HEK293 (cell line): Measurements from ENCODE around the gene HCFC1.

Source experiments
- IKZF3 ChIP-seq: fragments of 450-650 bp; IDR thresholded peaks from 2 replicates; pipeline ENCODE4 v1.5.0; 2018; ENCODE audit warnings: missing biosample characterization, mild to moderate bottlenecking, missing genetic modification characterization, moderate library complexity
- KLF9 ChIP-seq: fragments of 450-650 bp; formaldehyde crosslinking; IDR thresholded peaks from 2 replicates; pipeline ENCODE4 v1.5.1; 2016; ENCODE audit warnings: missing biosample characterization, missing genetic modification characterization, low read depth
- OVOL3 ChIP-seq: fragments of 450-650 bp; formaldehyde crosslinking; IDR thresholded peaks from 2 replicates; pipeline ENCODE4 v1.5.1; 2016; ENCODE audit warnings: missing biosample characterization, missing genetic modification characterization
- PRDM1 ChIP-seq: fragments of 450-650 bp; formaldehyde crosslinking; IDR thresholded peaks from 2 replicates; pipeline ENCODE4; 2016; ENCODE audit warnings: missing biosample characterization, missing genetic modification characterization
- SALL2 ChIP-seq: fragments of 450-650 bp; formaldehyde crosslinking; IDR thresholded peaks from 2 replicates; pipeline ENCODE4 v1.5.0; 2017; ENCODE audit warnings: missing biosample characterization, mild to moderate bottlenecking, missing genetic modification characterization, borderline replicate concordance
- TRIM28 ChIP-seq: IDR thresholded peaks from 2 replicates; pipeline ENCODE4 v1.6.1; 2011; ENCODE audit warnings: low read length, control low read depth, borderline replicate concordance
- YY1 ChIP-seq: fragments of 450-650 bp; formaldehyde crosslinking; IDR thresholded peaks from 2 replicates; pipeline ENCODE4 v1.5.1; 2018; ENCODE audit warnings: missing biosample characterization, missing genetic modification characterization
- ZBTB1 ChIP-seq: fragments of 450-650 bp; formaldehyde crosslinking; IDR thresholded peaks from 2 replicates; pipeline ENCODE4 v1.5.1; 2016; ENCODE audit warnings: missing biosample characterization, missing genetic modification characterization
- ZBTB20 ChIP-seq: fragments of 450-650 bp; formaldehyde crosslinking; IDR thresholded peaks from 2 replicates; pipeline ENCODE4 v1.5.1; 2016; ENCODE audit warnings: missing biosample characterization, missing genetic modification characterization
- ZBTB7A ChIP-seq: fragments of 450-650 bp; formaldehyde crosslinking; IDR thresholded peaks from 2 replicates; pipeline ENCODE4 v1.5.1; 2016; ENCODE audit warnings: low read depth, missing biosample characterization, missing genetic modification characterization
- ZBTB8A ChIP-seq: fragments of 450-650 bp; formaldehyde crosslinking; IDR thresholded peaks from 2 replicates; pipeline ENCODE4 v1.5.1; 2016; ENCODE audit warnings: missing biosample characterization, missing genetic modification characterization
- ZFP37 ChIP-seq: fragments of 450-650 bp; formaldehyde crosslinking; IDR thresholded peaks from 2 replicates; pipeline ENCODE4 v1.5.1; 2016; ENCODE audit warnings: missing biosample characterization, missing genetic modification characterization
- ZFP69B ChIP-seq: fragments of 450-650 bp; formaldehyde crosslinking; IDR thresholded peaks from 2 replicates; pipeline ENCODE4 v1.5.1; 2016; ENCODE audit warnings: missing biosample characterization, missing genetic modification characterization
- ZNF132 ChIP-seq: fragments of 450-650 bp; formaldehyde crosslinking; IDR thresholded peaks from 2 replicates; pipeline ENCODE4 v1.5.1; 2017; ENCODE audit warnings: missing biosample characterization, missing genetic modification characterization, borderline replicate concordance
- ZNF157 ChIP-seq: fragments of 450-650 bp; formaldehyde crosslinking; IDR thresholded peaks from 2 replicates; pipeline ENCODE4 v1.5.1; 2016; ENCODE audit warnings: missing biosample characterization, missing genetic modification characterization
- ZNF292 ChIP-seq: fragments of 450-650 bp; formaldehyde crosslinking; IDR thresholded peaks from 2 replicates; pipeline ENCODE4 v1.5.1; 2016; ENCODE audit warnings: low read depth, missing biosample characterization, missing genetic modification characterization, borderline replicate concordance
- ZNF324 ChIP-seq: fragments of 450-650 bp; formaldehyde crosslinking; IDR thresholded peaks from 2 replicates; pipeline ENCODE4 v1.5.1; 2016; ENCODE audit warnings: missing biosample characterization, missing genetic modification characterization
- ZNF354C ChIP-seq: fragments of 450-650 bp; formaldehyde crosslinking; IDR thresholded peaks from 2 replicates; pipeline ENCODE4 v1.5.1; 2016; ENCODE audit warnings: missing biosample characterization, missing genetic modification characterization, low read depth, borderline replicate concordance
- ZNF366 ChIP-seq: fragments of 450-650 bp; formaldehyde crosslinking; conservative IDR thresholded peaks from 2 replicates; pipeline ENCODE4 v1.5.1; 2016; ENCODE audit warnings: missing biosample characterization, missing genetic modification characterization
- ZNF37A ChIP-seq: fragments of 450-650 bp; IDR thresholded peaks from 2 replicates; pipeline ENCODE4 v1.5.1; 2018; ENCODE audit warnings: missing biosample characterization, missing genetic modification characterization
- ZNF404 ChIP-seq: fragments of 450-650 bp; formaldehyde crosslinking; IDR thresholded peaks from 2 replicates; pipeline ENCODE4 v1.5.1; 2017; ENCODE audit warnings: missing biosample characterization, missing genetic modification characterization
- ZNF521 ChIP-seq: fragments of 450-650 bp; formaldehyde crosslinking; IDR thresholded peaks from 2 replicates; pipeline ENCODE4 v1.5.1; 2017; ENCODE audit warnings: missing biosample characterization, mild to moderate bottlenecking, missing genetic modification characterization
- ZNF549 ChIP-seq: fragments of 450-650 bp; IDR thresholded peaks from 2 replicates; pipeline ENCODE4 v1.5.1; 2018; ENCODE audit warnings: missing biosample characterization, missing genetic modification characterization, mild to moderate bottlenecking, inconsistent platforms, moderate library complexity
- ZNF561 ChIP-seq: fragments of 450-650 bp; IDR thresholded peaks from 2 replicates; pipeline ENCODE4 v1.5.1; 2018; ENCODE audit warnings: missing biosample characterization, missing genetic modification characterization, borderline replicate concordance
- ZNF623 ChIP-seq: fragments of 450-650 bp; formaldehyde crosslinking; IDR thresholded peaks from 2 replicates; pipeline ENCODE4 v1.5.1; 2016; ENCODE audit warnings: missing biosample characterization, missing genetic modification characterization
- ZNF768 ChIP-seq: fragments of 450-650 bp; formaldehyde crosslinking; IDR thresholded peaks from 2 replicates; pipeline ENCODE4 v1.5.1; 2018; ENCODE audit warnings: missing biosample characterization, mild to moderate bottlenecking, missing genetic modification characterization
- ZNF843 ChIP-seq: fragments of 450-650 bp; formaldehyde crosslinking; IDR thresholded peaks from 2 replicates; pipeline ENCODE4 v1.5.1; 2016; ENCODE audit warnings: missing biosample characterization, missing genetic modification characterization
- ZXDB ChIP-seq: fragments of 450-650 bp; formaldehyde crosslinking; IDR thresholded peaks from 2 replicates; pipeline ENCODE4 v1.5.1; 2016; ENCODE audit warnings: missing biosample characterization, missing genetic modification characterization
- TF ChIP-seq, protein P1 (sequence below): fragments of 450-650 bp; formaldehyde crosslinking; IDR thresholded peaks from 2 replicates; pipeline ENCODE4 v1.5.1; 2017; ENCODE audit warnings: missing biosample characterization, missing genetic modification characterization
- TF ChIP-seq, protein P2 (sequence below): fragments of 450-650 bp; IDR thresholded peaks from 2 replicates; pipeline ENCODE4 v1.5.1; 2018; ENCODE audit warnings: missing biosample characterization, mild to moderate bottlenecking, missing genetic modification characterization
- TF ChIP-seq, protein P3 (sequence below): fragments of 450-650 bp; formaldehyde crosslinking; IDR thresholded peaks from 2 replicates; pipeline ENCODE4 v1.5.1; 2016; ENCODE audit warnings: missing biosample characterization, missing genetic modification characterization
- TF ChIP-seq, protein P4 (sequence below): fragments of 450-650 bp; IDR thresholded peaks from 2 replicates; pipeline ENCODE4 v1.5.1; 2018; ENCODE audit warnings: missing biosample characterization, missing genetic modification characterization
- TF ChIP-seq, protein P5 (sequence below): fragments of 450-650 bp; formaldehyde crosslinking; IDR thresholded peaks from 2 replicates; pipeline ENCODE4 v1.5.1; 2016; ENCODE audit warnings: missing biosample characterization, missing genetic modification characterization

The HCFC1 gene

DNA sequence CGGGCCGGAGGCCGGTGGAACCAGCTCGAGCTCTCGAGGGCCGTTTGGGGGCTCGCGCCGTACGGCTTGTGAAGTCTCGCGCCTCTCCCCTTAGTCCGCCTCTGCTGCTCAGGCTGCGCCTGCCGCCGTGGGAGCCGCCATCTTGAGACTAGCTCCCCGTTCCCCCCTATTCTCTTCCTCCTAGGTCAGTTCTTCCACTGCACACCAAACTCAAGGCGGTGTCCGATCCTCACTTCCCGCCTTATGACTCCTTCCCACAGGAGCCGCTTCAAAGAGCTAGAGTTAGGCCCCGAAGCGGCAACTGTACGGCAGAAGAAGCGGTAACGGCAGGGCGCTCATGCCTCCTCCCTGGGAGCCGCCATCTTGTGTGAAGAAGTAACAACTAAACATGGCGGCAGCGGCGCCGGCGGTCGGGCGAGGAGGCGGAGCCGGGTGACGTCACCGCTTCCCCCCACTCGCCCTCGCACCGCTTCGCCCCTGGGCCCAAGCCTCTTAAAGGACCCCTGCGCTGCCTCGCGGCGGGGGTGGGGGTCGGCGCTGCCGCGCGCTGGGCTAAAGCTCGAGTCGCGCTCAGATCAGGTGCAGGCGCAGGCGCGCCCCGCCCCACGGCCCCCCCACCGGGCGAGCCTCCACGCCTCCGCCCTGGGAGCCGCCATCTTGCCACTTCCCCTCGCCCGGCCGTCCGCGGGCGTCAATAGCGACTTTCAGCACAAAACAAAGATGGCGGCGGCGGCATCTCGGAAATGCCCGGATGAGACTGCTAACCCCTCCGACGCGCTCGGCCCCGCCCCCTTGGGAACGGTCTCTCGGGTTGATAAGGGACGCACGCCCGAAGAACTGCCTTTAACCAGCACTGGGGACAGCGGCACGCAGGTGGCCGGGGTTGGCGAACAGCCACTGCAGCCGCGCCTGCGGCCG lies at the start of gene HCFC1 (continued):
- peak; percentile 98 for TF ChIP-seq ZBTB8A
- no peak; the same call in 1 of the 2 replicates for TF ChIP-seq TRIM28
- no peak for TF ChIP-seq ZNF292 (tag by site-specific recombination)
- TF ChIP-seq ZBTB20 (tag by site-specific recombination), result peak; percentile 68; the same call in 1 of the 2 replicates
- peak; percentile 95 for TF ChIP-seq ZNF561 (tag by site-specific recombination)
- TF ChIP-seq, protein P1, sequence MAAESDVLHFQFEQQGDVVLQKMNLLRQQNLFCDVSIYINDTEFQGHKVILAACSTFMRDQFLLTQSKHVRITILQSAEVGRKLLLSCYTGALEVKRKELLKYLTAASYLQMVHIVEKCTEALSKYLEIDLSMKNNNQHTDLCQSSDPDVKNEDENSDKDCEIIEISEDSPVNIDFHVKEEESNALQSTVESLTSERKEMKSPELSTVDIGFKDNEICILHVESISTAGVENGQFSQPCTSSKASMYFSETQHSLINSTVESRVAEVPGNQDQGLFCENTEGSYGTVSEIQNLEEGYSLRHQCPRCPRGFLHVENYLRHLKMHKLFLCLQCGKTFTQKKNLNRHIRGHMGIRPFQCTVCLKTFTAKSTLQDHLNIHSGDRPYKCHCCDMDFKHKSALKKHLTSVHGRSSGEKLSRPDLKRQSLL (tag by site-specific recombination), result no peak
- peak; percentile 33; the same call in 1 of the 2 replicates for TF ChIP-seq ZFP37
- 0 out of 2 replicates have a peak, but pooled peaks have one; percentile 32 for TF ChIP-seq OVOL3
- TF ChIP-seq ZBTB7A (tag by site-specific recombination), result no peak; the same call in 1 of the 2 replicates
- peak; percentile 94 for TF ChIP-seq ZXDB (tag by site-specific recombination)
- TF ChIP-seq YY1, result peak; percentile 99
- TF ChIP-seq ZBTB1 (tag by site-specific recombination), result peak; percentile 32; the same call in 1 of the 2 replicates
- no peak for TF ChIP-seq ZNF354C (tag by site-specific recombination)
- TF ChIP-seq, protein P2, sequence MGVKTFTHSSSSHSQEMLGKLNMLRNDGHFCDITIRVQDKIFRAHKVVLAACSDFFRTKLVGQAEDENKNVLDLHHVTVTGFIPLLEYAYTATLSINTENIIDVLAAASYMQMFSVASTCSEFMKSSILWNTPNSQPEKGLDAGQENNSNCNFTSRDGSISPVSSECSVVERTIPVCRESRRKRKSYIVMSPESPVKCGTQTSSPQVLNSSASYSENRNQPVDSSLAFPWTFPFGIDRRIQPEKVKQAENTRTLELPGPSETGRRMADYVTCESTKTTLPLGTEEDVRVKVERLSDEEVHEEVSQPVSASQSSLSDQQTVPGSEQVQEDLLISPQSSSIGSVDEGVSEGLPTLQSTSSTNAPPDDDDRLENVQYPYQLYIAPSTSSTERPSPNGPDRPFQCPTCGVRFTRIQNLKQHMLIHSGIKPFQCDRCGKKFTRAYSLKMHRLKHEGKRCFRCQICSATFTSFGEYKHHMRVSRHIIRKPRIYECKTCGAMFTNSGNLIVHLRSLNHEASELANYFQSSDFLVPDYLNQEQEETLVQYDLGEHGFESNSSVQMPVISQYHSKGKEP, result peak; percentile 17
- TF ChIP-seq ZFP69B, result peak; percentile 87; the same call in 1 of the 2 replicates
- TF ChIP-seq ZNF521 (tag by site-specific recombination), result no peak
- 0 out of 2 replicates have a peak, but pooled peaks have one; percentile 14 for TF ChIP-seq ZNF843
- no peak for TF ChIP-seq ZNF623 (tag by site-specific recombination)
- TF ChIP-seq IKZF3 (tag by site-specific recombination), result peak; percentile 7; the same call in 1 of the 2 replicates
- peak; percentile 79 for TF ChIP-seq ZNF324 (tag by site-specific recombination)
- no peak for TF ChIP-seq SALL2 (tag by site-specific recombination)
- TF ChIP-seq PRDM1 (tag by site-specific recombination), result 0 out of 2 replicates have a peak, but pooled peaks have one; percentile 8
- TF ChIP-seq ZNF132 (tag by site-specific recombination), result no peak
- no peak for TF ChIP-seq ZNF157 (tag by site-specific recombination)
- TF ChIP-seq, protein P3, sequence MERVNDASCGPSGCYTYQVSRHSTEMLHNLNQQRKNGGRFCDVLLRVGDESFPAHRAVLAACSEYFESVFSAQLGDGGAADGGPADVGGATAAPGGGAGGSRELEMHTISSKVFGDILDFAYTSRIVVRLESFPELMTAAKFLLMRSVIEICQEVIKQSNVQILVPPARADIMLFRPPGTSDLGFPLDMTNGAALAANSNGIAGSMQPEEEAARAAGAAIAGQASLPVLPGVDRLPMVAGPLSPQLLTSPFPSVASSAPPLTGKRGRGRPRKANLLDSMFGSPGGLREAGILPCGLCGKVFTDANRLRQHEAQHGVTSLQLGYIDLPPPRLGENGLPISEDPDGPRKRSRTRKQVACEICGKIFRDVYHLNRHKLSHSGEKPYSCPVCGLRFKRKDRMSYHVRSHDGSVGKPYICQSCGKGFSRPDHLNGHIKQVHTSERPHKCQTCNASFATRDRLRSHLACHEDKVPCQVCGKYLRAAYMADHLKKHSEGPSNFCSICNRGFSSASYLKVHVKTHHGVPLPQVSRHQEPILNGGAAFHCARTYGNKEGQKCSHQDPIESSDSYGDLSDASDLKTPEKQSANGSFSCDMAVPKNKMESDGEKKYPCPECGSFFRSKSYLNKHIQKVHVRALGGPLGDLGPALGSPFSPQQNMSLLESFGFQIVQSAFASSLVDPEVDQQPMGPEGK (tag by site-specific recombination), result peak; percentile 99
- no peak for TF ChIP-seq ZNF366 (tag by site-specific recombination)
- TF ChIP-seq ZNF37A (tag by site-specific recombination), result no peak
- TF ChIP-seq ZNF404, result no peak
- peak; percentile 93 for TF ChIP-seq KLF9
- no peak for TF ChIP-seq ZNF549 (tag by site-specific recombination)
- TF ChIP-seq, protein P4, sequence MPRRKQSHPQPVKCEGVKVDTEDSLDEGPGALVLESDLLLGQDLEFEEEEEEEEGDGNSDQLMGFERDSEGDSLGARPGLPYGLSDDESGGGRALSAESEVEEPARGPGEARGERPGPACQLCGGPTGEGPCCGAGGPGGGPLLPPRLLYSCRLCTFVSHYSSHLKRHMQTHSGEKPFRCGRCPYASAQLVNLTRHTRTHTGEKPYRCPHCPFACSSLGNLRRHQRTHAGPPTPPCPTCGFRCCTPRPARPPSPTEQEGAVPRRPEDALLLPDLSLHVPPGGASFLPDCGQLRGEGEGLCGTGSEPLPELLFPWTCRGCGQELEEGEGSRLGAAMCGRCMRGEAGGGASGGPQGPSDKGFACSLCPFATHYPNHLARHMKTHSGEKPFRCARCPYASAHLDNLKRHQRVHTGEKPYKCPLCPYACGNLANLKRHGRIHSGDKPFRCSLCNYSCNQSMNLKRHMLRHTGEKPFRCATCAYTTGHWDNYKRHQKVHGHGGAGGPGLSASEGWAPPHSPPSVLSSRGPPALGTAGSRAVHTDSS (tag by site-specific recombination), result peak; percentile 31
- TF ChIP-seq ZNF768 (tag by site-specific recombination), result no peak
- TF ChIP-seq, protein P5, sequence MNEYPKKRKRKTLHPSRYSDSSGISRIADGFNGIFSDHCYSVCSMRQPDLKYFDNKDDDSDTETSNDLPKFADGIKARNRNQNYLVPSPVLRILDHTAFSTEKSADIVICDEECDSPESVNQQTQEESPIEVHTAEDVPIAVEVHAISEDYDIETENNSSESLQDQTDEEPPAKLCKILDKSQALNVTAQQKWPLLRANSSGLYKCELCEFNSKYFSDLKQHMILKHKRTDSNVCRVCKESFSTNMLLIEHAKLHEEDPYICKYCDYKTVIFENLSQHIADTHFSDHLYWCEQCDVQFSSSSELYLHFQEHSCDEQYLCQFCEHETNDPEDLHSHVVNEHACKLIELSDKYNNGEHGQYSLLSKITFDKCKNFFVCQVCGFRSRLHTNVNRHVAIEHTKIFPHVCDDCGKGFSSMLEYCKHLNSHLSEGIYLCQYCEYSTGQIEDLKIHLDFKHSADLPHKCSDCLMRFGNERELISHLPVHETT (tag by site-specific recombination), result peak; percentile 76; the same call in 1 of the 2 replicates
